Measurements from ENCODE around the gene PPM1L. TPM values are rescaled to one million over a fixed set of nuclear protein-coding genes. Genes with fewer than 3 reads are reported as not detected.

Gene PPM1L
- total RNA-seq, 1 donor from 2014 or later, result 10.6 TPM

GRCh38 chr3:161070252-161070930, 314.4 kb downstream of the PPM1L start:
- Mint-ChIP-seq H3K27me3 (ENCODE audit: low read depth) (no peaks in the 10 kb centered on the region), H3K4me3 (no peak overlapping the region), H3K9me3 (no peaks in the 10 kb centered on the region), H3K27ac (no peak overlapping the region), H3K4me1 (no peaks in the 10 kb centered on the region), H3K36me3 (no peaks in the 10 kb centered on the region)
- no peak for DNase-seq (ENCODE audit: low spot score in 2 of 2, unreplicated experiment in 2 of 2)
- TF ChIP-seq, protein P1, sequence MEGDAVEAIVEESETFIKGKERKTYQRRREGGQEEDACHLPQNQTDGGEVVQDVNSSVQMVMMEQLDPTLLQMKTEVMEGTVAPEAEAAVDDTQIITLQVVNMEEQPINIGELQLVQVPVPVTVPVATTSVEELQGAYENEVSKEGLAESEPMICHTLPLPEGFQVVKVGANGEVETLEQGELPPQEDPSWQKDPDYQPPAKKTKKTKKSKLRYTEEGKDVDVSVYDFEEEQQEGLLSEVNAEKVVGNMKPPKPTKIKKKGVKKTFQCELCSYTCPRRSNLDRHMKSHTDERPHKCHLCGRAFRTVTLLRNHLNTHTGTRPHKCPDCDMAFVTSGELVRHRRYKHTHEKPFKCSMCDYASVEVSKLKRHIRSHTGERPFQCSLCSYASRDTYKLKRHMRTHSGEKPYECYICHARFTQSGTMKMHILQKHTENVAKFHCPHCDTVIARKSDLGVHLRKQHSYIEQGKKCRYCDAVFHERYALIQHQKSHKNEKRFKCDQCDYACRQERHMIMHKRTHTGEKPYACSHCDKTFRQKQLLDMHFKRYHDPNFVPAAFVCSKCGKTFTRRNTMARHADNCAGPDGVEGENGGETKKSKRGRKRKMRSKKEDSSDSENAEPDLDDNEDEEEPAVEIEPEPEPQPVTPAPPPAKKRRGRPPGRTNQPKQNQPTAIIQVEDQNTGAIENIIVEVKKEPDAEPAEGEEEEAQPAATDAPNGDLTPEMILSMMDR (IDR thresholded peaks at IDR 0.05; ENCODE audit: unreplicated experiment), result no peak

GRCh38 chr3:161070980-161071663, 315.1 kb downstream of the PPM1L start:
- Mint-ChIP-seq H3K4me1 (no peaks in the 10 kb centered on the region), H3K9me3 (no peaks in the 10 kb centered on the region), H3K36me3 (no peaks in the 10 kb centered on the region), H3K27ac (no peak overlapping the region), H3K27me3 (ENCODE audit: low read depth) (no peaks in the 10 kb centered on the region), H3K4me3 (no peak overlapping the region)
- TF ChIP-seq, protein P1 (IDR thresholded peaks at IDR 0.05; ENCODE audit: unreplicated experiment), result no peak
- no peak for DNase-seq (ENCODE audit: low spot score in 2 of 2, unreplicated experiment in 2 of 2)

- Mint-ChIP-seq H3K27me3 (ENCODE audit: low read depth) (no peaks in the 10 kb centered on the region), H3K27ac (no peak overlapping the region), H3K4me3 (no peak overlapping the region), H3K9me3 (no peaks in the 10 kb centered on the region), H3K4me1 (no peaks in the 10 kb centered on the region), H3K36me3 (no peaks in the 10 kb centered on the region)
- TF ChIP-seq, protein P1 (IDR thresholded peaks at IDR 0.05; ENCODE audit: unreplicated experiment), result no peak
- DNase-seq (ENCODE audit: low spot score in 2 of 2, unreplicated experiment in 2 of 2), result no peak
Measured at GRCh38 chr3:161072211-161072621, 316.2 kb downstream of the PPM1L start.

GRCh38 chr3:161072751-161073150, 316.7 kb downstream of the PPM1L start:
- H3K4me1 Mint-ChIP-seq, result no peaks in the 10 kb centered on the region
- H3K27ac Mint-ChIP-seq, result no peak overlapping the region
- H3K27me3 Mint-ChIP-seq (ENCODE audit: low read depth), result no peaks in the 10 kb centered on the region
- H3K36me3 Mint-ChIP-seq, result no peaks in the 10 kb centered on the region
- H3K4me3 Mint-ChIP-seq, result no peak overlapping the region
- no peak for DNase-seq (ENCODE audit: low spot score in 2 of 2, unreplicated experiment in 2 of 2)
- no peaks in the 10 kb centered on the region for H3K9me3 Mint-ChIP-seq
- TF ChIP-seq, protein P1 (IDR thresholded peaks at IDR 0.05; ENCODE audit: unreplicated experiment), result no peak

GRCh38 chr3:161073181-161073580, 317.1 kb downstream of the PPM1L start:
- H3K4me3 Mint-ChIP-seq, result no peak overlapping the region
- no peaks in the 10 kb centered on the region for H3K4me1 Mint-ChIP-seq
- H3K36me3 Mint-ChIP-seq, result no peaks in the 10 kb centered on the region
- no peak overlapping the region for H3K27ac Mint-ChIP-seq
- H3K9me3 Mint-ChIP-seq, result no peaks in the 10 kb centered on the region
- no peaks in the 10 kb centered on the region for H3K27me3 Mint-ChIP-seq (ENCODE audit: low read depth)
- DNase-seq (ENCODE audit: low spot score in 2 of 2, unreplicated experiment in 2 of 2), result no peak
- TF ChIP-seq, protein P1 (IDR thresholded peaks at IDR 0.05; ENCODE audit: unreplicated experiment), result no peak
